Fibroblast of skin of scalp (primary cell): ENCODE results near the gene CCNI2.
A peak's percentile ranks its signal among the peaks of the same experiment; 100 is the strongest.
"Not testable (repeated sequence)": the region's sequence is repeated elsewhere in the genome, so short reads cannot be mapped to it uniquely, and the experiment has no call there.

Experiments used
- DNase-seq: peaks from one replicate; pipeline ENCODE4 v3.0.0-alpha.2; 2013

Gene CCNI2

DNA sequence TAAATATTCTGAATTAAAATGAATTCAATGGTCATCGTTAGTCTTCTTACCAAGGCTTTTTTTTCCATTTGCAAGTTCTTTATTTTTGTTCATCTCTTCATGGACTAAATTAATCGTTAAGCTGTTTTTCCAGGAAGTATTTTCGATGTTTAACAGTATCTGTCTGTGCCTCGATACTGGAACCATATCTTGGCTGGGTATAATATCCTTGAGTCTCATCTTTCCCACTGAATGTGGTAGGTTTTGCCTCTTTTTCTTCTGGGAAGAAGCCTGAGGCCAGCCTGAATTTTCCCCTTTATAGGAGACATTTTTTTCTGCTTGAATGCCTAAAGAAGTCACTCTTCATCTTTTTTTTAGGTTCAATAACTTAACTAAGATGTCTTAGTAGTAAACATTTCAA is 33.8 kb downstream of the CCNI2 start:
- no peak for DNase-seq

DNA sequence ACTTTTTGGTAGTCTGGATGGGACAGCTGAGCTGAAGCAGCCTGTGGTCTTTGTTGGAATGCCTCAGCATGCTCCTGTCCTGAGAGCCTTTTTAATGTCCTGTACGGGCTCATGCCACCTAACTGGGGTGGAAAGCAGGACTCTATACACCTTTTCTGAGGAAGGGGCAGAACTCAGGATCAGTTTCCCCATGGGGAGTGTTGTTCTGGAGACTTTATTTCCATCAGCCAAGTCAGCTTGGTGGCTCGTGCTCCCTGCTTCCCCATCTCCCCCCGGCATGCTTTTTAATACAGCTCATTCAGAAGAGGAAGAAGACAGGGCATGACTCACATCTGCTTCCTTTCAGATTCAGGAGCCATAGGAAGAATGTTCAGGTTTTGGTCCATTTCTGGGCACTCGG is 34.9 kb downstream of the CCNI2 start:
- DNase-seq: peak; percentile 67

DNA sequence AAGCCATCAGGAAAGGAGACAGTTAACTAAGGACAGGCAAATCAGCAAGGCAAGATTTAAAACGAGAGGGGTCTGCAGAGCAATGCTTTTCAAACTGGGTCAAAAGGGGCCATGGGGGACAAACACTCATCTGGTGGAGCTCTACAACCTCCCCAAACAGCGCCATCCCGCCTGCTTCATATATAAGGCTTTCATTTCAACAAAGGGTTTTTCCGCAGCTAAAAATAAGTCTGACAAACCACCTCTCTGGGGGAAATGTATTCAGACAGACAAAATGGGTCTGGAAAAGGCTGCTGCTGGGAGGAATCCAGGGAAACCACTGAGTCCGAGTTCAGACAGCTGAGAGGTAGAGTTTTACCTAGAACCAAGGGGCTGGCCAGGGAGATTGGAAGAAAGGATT is 38.1 kb downstream of the CCNI2 start:
- DNase-seq: peak; percentile 37

DNA sequence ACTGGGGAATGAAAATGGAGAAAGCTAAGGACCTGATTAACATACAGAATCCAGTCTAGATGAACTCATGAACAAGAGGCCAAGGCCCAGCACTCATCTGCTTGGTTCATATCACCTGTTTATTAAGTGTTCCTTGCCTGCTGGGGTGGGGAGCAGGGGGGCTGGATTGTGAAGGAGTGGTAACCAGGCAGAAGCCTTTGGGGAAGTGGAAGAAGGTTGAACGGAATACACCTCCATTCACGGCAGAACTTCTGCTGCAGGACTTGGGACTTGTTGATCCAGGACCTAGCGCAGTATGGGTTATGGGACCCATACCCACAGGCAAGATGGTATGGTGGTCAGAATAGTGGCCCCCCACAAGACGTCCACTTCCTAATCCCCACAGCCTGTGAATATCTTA is 38.6 kb downstream of the CCNI2 start:
- no peak for DNase-seq

DNA sequence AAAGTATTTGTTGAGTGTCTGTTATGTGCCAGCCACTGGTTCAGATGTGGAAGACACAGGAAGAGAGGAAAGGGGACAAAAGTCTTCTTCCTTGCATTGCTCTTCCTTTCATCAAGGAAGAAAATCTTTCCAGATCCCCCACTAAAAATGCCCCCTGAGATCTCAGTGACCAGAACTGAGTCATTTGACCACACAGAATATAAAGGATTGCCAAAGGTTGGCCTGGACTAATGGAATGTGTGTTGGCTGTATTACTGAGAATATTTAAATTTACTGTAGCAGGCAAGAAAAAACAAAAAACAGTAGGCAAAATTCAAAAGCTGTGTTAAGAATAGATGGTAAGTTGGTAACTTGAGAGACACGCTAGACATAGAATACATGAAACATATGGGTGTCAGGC is 39.9 kb downstream of the CCNI2 start:
- DNase-seq: peak; percentile 71

DNA sequence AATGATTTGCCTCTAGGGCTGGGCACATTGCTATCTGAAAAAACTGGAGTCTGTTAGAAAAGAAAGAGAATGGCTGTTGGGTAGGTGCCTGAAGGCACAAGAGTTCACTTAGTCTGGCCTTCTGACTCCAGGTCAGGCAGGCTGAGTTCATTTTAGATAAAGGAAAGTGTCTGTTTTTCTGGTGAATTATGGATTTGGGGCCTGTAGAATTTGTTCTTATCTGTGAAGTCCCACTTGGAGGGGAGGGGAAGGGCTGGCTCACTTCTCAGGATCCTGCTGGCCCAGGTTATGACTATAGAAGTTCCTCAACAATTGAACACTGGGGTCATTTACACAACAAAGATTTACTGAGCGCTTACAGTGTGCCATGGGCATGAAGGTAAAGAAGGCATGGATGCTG is 41.3 kb downstream of the CCNI2 start:
- no peak for DNase-seq

DNA sequence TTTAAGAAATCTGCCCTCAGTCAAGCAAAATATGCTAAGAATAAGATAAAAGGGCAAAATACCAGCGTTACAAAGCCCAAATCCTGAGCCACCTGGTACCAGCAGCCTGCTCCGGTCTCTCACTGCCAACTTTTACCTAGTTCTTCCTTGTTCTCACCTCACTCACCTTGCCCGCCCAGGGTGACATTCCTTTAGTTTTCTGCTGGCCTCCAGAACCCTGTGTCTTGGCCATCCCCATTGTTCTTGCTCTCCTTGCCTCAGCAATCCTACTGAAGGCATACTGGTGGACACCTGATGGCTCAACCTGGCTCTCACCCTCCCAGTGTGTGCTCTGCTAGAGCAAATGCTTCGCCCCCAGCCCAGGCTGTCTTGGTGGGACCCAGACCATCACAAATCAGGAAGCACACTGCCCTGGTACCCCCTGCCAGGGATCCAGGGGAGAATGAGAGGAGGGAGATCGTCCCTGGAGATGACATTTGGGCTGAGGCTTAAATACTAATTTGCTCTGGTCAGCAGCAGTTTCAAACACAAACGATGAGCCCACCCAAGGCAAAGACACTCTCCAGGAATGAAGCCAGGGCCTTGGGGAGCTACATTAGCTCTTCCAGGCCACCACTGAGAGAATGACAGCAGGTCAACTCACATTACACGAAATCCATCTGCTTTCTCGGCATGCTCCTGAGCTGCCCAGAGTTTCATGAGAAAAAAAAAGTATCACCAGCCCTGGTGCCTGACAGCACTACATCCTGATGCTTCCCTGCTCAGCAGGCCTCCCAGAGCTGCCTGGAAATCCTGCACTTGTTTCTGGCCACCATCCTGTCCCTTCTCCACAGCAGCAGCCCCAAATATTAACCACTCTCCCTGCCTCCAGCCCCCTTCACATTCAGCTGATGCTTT is 42.0 kb downstream of the CCNI2 start:
- no peak for DNase-seq

DNA sequence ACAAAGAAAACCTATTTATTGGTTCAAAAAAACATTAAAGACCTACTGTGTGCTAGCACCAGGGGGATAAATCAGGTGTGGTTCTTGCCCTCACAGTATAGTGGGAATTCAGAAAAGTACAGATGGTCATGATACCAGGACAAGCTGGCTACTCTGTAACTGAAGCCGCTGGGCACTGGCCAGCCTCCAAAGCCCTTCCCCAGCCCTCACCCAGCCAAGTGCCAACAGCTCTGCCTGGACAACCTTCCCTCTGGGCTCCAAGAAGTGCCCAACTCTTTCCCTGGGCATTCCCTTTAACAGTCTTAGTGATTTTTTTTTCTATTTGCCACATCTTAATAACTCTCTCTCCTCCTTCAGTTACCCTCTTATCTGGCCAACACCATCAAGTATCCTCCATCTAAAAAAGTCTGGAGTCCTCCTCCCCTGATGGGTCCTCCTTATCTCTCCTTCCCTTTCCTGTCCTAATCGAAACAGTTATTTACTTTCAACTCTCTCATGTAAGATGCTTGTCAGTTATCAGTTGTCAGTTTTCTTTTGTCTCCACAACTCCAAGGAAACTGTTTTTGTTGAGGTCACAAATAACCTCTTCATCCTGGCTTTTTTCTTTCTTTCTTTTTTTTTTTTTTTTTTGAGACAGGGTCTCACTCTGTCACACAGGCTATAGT is 43.1 kb downstream of the CCNI2 start:
- DNase-seq: no peak

DNA sequence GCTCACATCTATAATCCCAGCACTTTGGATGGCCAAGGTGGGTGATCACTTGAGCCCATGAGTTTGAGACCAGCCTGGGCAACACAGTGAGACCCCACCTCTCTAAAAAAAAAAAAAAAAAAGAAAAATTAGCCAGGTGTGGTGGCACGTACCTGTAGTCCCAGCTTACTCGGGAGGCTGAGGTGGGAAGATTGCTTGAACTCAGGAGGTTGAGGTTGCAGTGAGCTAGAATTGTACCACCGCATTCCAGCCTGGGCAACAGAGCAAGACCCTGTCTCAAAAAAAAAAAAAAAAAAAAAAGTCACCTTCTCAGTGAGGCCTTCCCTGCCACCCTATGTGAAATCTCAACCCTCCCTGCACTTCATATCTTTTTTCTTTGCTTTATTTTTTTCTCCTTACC is 43.8 kb downstream of the CCNI2 start:
- no peak for DNase-seq

DNA sequence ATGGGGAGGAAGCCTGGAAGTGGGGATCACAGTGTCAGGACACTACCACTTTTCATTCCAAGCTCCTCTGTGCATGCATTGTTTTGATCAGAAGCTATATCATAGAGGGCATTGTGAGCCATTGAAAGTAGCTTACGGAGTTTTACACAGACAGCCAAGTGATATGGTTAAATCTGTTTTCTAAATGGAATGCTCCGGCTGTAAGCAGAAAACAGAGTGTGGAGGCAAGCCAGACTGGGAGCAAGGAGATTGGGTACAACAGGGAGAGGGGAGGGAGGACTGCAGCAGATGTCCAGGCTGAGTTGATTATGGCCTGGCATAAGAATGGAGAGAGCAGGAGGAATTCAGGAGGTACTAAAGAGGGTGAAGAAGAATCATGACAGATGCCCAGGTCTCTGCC is 50.4 kb downstream of the CCNI2 start:
- DNase-seq: no peak

DNA sequence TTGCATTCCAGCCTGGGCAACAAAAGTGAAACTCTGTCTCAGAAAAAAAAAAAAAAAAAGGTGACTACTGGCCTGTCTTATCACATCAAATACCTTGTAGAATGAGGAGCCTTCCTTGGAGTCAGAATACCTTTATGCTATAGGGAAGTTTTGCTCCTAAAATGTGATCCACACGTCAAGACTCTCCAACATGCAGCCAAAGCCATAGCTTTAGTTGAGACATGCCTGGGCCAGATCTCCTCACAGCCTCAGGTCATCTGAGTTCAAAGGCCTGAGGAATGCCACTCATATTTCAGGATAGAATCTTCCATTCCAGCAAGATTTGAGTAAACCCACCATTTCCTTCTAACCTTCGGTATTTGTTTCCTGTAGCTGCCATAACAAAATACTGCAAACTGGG is 52.2 kb downstream of the CCNI2 start:
- DNase-seq: no peak

DNA sequence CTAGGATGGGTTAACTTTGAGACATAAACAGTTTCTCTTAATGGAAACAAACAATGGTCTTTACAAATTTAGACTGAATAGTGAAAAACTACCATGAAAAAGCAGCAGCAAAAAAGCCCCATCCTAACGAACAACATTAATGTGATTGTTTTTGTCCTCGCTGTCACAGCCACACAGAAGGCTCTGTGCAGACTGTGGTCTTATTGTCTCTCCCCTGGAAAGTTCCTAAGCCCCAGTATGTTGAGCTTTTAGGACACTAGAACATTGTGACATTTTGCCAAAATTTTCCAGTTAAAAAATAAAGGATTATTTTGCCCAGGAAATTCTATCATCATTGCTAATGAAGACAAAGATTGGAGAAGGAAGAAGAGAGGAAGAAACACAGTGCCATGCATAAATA is 53.3 kb downstream of the CCNI2 start:
- DNase-seq: no peak

DNA sequence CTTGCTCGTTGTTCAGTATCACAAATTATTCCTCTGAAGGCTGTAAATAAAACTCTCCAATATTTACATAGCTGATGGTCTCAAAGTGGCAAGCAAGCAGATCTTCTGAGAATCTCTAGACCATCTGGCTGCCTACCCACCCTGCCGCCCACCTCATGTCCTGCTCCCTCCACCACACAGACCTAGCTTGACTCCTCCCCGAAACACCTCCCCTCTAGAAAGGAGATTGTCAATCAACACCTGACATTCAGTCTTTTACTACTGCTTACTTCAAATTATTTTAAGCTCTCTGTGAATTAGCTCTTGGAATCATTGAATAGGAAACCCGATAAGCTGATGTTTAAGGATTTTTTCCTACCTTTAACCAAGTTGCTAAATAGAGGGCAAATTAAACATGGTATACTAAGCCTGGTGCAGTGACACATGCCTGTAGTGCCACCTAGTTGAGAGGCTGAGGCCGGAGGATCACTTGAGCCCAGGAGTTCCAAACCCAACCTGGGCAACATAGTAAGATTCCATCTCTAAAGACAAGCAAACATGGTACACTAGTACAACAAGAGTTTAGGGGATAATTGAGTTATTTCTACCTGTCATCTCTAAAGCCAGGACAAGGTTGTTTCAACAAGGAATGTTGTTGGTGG is 54.9 kb downstream of the CCNI2 start:
- no peak for DNase-seq

DNA sequence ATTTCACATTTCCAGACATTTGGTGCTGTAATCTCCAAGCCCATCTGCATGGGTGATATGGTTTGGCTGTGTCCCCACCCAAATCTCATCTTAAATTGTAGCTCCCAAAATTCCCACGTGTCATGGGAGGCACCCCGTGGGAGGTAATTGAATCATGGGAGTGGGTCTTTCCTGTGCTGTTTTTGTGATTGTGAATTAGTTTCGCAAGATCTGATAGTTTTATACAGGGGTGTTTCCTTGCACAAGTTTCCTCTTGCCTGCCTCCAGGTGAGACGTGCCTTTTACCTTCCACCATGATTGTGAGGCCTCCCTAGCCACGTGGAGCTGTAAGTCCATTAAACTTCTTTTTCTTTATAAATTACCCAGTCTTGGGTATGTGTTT is 55.5 kb downstream of the CCNI2 start:
- not testable (repeated sequence) for DNase-seq
